Effector CD8-positive, alpha-beta T cell (primary cell): ENCODE results near the gene AP1M2.
"Not testable (repeated sequence)": the region's sequence is repeated elsewhere in the genome, so short reads cannot be mapped to it uniquely, and the experiment has no call there.

Source experiments
- DNase-seq: peaks from one replicate; lab custom pipeline; 2025; lab: John Stamatoyannopoulos, UW

The AP1M2 gene

GRCh38 chr19:10601999-10602329, 14.9 kb upstream of the AP1M2 start:
- DNase-seq = no peak

GRCh38 chr19:10600149-10600548, 13.0 kb upstream of the AP1M2 start:
- DNase-seq = no peak

GRCh38 chr19:10593820-10594637, 6.9 kb upstream of the AP1M2 start:
- DNase-seq = no peak

- DNase-seq = no peak
Observed at GRCh38 chr19:10593148-10593547, 6.0 kb upstream of the AP1M2 start.

- DNase-seq = no peak
Observed at GRCh38 chr19:10587839-10588150, 683 bp upstream of the AP1M2 start.

GRCh38 chr19:10586396-10586795, 716 bp downstream of the AP1M2 start:
- no peak for DNase-seq

GRCh38 chr19:10583036-10583776, 3.9 kb downstream of the AP1M2 start:
- DNase-seq = no peak

- no peak for DNase-seq
Observed at GRCh38 chr19:10582091-10582490, 5.0 kb downstream of the AP1M2 start.

GRCh38 chr19:10580979-10581631, 6.0 kb downstream of the AP1M2 start:
- DNase-seq = peak; percentile 82

- no peak for DNase-seq
Observed at GRCh38 chr19:10577951-10578350, 9.2 kb downstream of the AP1M2 start.

- DNase-seq = no peak
Observed at GRCh38 chr19:10575011-10575716, 11.9 kb downstream of the AP1M2 start.

GRCh38 chr19:10574462-10574861, 12.7 kb downstream of the AP1M2 start:
- no peak for DNase-seq

GRCh38 chr19:10573793-10574192, 13.3 kb downstream of the AP1M2 start:
- DNase-seq = not testable (repeated sequence)

GRCh38 chr19:10568826-10569651, 18.1 kb downstream of the AP1M2 start, which contains the start of gene CDKN2D:
CDKN2D (minus strand) TSS chr19:10568979; CDS start chr19:10568653, 326 bp downstream.
- DNase-seq = peak; percentile 99

- DNase-seq = no peak
Observed at GRCh38 chr19:10568062-10568825, 18.9 kb downstream of the AP1M2 start.

GRCh38 chr19:10567656-10568055, 19.5 kb downstream of the AP1M2 start:
- DNase-seq = no peak

GRCh38 chr19:10566658-10567410, 20.3 kb downstream of the AP1M2 start:
- peak; percentile 53 for DNase-seq

GRCh38 chr19:10566408-10566657, 20.8 kb downstream of the AP1M2 start:
- DNase-seq = no peak

- DNase-seq = peak; percentile 95
Observed at GRCh38 chr19:10565567-10566407, 21.3 kb downstream of the AP1M2 start, which contains the start of gene KRI1. KRI1 (minus strand) TSS chr19:10566010; CDS start chr19:10565999, 11 bp downstream.
